ENCODE results near the gene PMPCA. TPM values are rescaled to one million over a fixed set of nuclear protein-coding genes. Genes with fewer than 3 reads are reported as not detected.
"Not testable (repeated sequence)": the region's sequence is repeated elsewhere in the genome, so short reads cannot be mapped to it uniquely, and the experiment has no call there.

Gene PMPCA
- total and polyA plus RNA-seq, 11 donors: 61.5 to 81.8 (median 73.6) TPM

DNA sequence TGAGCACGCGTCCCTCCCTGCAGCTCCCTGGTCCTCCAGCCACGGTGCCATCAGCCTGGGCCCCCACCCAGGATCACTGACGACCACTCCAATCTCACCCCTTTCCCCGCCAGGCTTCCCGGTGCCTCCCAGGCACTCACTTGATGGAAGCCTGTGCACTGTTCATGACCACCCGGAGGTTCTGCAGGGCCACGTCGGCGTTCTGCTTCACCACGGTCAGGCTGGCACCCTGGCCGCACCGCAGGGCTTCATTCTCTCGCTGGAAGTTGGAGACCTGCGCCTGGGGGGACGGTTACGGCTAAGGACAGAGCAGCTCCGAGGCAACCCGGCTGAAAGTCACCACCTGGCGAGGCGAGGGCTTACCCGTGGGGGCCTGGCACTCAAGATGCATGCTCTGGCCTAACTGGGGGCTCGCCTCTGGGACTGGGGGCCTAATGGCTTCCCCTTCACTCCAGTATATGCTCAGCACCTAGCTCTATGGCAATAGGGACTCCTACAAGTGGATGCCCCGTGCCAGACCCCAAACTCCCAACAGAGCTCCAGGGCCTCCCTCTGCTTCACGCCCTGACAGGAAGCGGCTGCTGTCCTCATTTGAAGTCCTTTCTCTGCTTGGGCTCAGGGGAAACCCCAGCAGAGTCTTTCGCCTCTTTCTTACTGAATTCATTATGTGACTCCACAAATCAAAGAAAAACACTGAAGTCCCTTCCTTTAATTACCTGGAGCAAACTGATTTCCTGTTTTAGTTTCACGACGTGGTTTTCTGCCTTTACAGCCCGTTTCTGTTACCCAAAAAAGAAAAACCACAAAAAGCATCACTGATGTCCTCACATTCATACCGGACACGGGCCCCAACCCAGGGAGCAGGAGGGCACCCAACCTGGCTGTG, 6.3 kb upstream of the PMPCA start:
- intact Hi-C loops (cut with DNase I): loop anchor here in 5 of 10 donors (5.0 to 10.0 kb wide), 4 partner anchors 33 to 92 kb away; partner anchors contain the start of gene INPP5E (in 1 of the 5)
- H3K27ac ChIP-seq: peak overlapping the region in 1 of 12 donors; percentile 28
- ATAC-seq (no peak), DNase-seq (no peak)
- TF ChIP-seq POLR2A (IDR thresholded peaks at IDR 0.05): no peak
- TF ChIP-seq, protein P1, sequence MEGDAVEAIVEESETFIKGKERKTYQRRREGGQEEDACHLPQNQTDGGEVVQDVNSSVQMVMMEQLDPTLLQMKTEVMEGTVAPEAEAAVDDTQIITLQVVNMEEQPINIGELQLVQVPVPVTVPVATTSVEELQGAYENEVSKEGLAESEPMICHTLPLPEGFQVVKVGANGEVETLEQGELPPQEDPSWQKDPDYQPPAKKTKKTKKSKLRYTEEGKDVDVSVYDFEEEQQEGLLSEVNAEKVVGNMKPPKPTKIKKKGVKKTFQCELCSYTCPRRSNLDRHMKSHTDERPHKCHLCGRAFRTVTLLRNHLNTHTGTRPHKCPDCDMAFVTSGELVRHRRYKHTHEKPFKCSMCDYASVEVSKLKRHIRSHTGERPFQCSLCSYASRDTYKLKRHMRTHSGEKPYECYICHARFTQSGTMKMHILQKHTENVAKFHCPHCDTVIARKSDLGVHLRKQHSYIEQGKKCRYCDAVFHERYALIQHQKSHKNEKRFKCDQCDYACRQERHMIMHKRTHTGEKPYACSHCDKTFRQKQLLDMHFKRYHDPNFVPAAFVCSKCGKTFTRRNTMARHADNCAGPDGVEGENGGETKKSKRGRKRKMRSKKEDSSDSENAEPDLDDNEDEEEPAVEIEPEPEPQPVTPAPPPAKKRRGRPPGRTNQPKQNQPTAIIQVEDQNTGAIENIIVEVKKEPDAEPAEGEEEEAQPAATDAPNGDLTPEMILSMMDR (IDR thresholded peaks at IDR 0.05): no peak
- no peak overlapping the region for H3K4me3 ChIP-seq
- 86 to 90% (median 90%) methylated on average over 32 of the region's 32 CpGs for WGBS, 4 donors
- peaks cover 0 to 36% (median 12%) of the 10 kb centered on the region in 12 donors for H3K4me1 ChIP-seq
- no peaks in the 10 kb centered on the region for H3K27me3 ChIP-seq
- no peaks in the 10 kb centered on the region for H3K9me3 ChIP-seq
- H3K36me3 ChIP-seq: peaks cover 0 to 58% (median 51%) of the 10 kb centered on the region in 9 donors

DNA sequence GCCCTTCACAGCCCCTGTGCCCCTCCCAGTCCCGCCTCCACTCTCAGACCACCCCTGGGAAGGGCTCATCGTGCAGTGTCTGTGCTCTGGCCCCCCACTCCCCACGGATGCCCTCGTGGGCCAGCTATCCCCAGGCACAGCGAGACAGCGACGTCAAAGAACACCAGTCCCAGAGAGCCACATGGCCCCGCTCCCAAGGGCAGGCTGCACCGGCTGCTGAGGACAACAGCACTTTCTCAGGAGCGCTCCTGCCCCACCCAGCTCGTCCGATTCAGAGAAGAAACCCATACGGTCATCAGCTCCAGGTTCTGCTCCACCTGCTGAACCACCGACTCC, 5.7 kb upstream of the PMPCA start:
- DNase-seq: no peak
- H3K36me3 ChIP-seq: peaks cover 0 to 58% (median 51%) of the 10 kb centered on the region in 9 donors
- H3K4me3 ChIP-seq: no peak overlapping the region
- intact Hi-C loops (cut with DNase I): loop anchor here in 5 of 10 donors (5.0 to 10.0 kb wide), 4 partner anchors 33 to 92 kb away; partner anchors contain the start of gene INPP5E (in 1 of the 5)
- no peaks in the 10 kb centered on the region for H3K9me3 ChIP-seq
- no peak for TF ChIP-seq POLR2A (IDR thresholded peaks at IDR 0.05)
- TF ChIP-seq, protein P1 (IDR thresholded peaks at IDR 0.05): no peak
- peaks cover 0 to 38% (median 14%) of the 10 kb centered on the region in 12 donors for H3K4me1 ChIP-seq
- 87 to 93% (median 91%) methylated on average over 14 of the region's 14 CpGs for WGBS, 4 donors
- no peaks in the 10 kb centered on the region for H3K27me3 ChIP-seq
- no peak for ATAC-seq
- H3K27ac ChIP-seq: peak overlapping the region in 1 of 12 donors; percentile 20

DNA sequence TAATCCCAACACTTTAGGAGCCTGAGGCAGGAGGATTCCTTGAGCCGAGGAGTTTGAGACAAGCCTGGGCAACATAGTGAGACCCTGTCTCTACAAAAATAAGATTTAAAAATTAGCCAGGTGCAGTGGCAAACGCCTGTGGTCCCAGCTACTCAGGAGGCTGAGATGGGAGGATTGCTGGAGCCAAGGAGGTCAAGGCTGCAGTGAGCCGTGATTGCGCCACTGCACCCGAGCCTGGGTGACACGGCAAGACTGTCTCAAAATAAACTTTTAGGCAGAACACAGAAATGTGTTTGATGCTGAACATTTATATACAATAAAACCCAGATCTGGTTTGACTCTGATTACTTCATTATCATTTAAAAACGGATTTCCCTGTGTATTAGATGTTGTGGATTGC, 5.0 kb upstream of the PMPCA start:
- TF ChIP-seq, protein P1 (IDR thresholded peaks at IDR 0.05): no peak
- TF ChIP-seq POLR2A (IDR thresholded peaks at IDR 0.05): no peak
- H3K36me3 ChIP-seq: peaks cover 0 to 58% (median 51%) of the 10 kb centered on the region in 9 donors
- H3K4me3 ChIP-seq: no peak overlapping the region
- H3K27me3 ChIP-seq: no peaks in the 10 kb centered on the region
- ATAC-seq (no peak), DNase-seq (no peak)
- WGBS, 4 donors: 85 to 89% (median 87%) methylated on average over 7 of the region's 7 CpGs
- intact Hi-C loops (cut with DNase I): loop anchor here in 1 of 10 donors (10.0 kb wide), 1 partner anchor 71 kb away; no protein-coding TSS in a partner anchor
- peaks cover 0 to 37% (median 13%) of the 10 kb centered on the region in 12 donors for H3K4me1 ChIP-seq
- H3K27ac ChIP-seq: no peak overlapping the region
- H3K9me3 ChIP-seq: no peaks in the 10 kb centered on the region

DNA sequence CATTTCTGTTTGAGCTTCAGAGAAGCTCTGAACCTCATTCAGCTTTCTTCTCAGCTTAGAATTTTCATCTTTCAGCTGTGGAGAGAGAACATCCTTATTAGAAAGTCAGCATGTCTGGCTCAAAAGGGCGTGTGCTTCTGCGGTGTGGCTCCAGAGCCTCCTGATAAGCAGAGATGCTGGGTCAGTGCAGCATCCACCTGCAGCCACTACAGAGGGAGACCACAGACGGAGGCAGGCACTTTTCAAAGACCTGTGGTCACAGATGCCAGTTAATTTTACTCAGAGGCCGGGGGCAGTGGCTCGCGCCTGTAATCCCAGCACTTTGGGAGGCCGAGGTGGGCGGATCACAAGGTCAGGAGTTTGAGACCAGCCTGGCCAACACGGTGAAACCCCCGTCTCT, 4.6 kb upstream of the PMPCA start:
- not testable (repeated sequence) for H3K4me3 ChIP-seq, ATAC-seq, H3K27ac ChIP-seq, H3K27me3 ChIP-seq, DNase-seq, H3K9me3 ChIP-seq
- peaks cover 0 to 58% (median 51%) of the 10 kb centered on the region in 9 donors for H3K36me3 ChIP-seq
- peaks cover 0 to 34% (median 11%) of the 10 kb centered on the region in 12 donors for H3K4me1 ChIP-seq
- intact Hi-C loops (cut with DNase I): loop anchor here in 1 of 10 donors (10.0 kb wide), 1 partner anchor 71 kb away; no protein-coding TSS in a partner anchor
- WGBS, 4 donors: 85 to 94% (median 91%) methylated on average over 10 of the region's 10 CpGs

DNA sequence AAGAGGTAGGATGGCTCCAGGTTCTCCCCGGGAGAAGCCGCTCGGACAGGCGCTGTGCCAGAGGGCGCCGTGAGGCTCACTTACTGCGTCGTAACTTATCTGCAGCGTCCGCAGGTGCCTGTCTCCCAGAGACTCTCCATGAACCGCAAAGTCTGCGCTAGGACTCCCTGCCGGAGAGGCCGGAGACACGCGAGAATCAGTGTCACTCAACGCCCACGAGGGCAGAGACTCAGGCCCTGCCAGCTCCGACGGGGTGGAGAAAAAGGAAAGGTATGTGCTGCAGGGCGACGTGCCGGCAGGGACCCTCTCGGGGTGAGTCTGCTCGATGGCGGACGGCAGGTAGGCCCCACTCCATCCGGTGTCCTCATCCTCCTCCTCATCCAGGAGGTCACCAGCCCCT, 3.4 kb upstream of the PMPCA start:
- Histone ChIP-seq H3K4me1 (peaks cover 2 to 45% (median 22%) of the 10 kb centered on the region in 12 donors), H3K36me3 (peaks cover 0 to 53% (median 50%) of the 10 kb centered on the region in 9 donors)
- H3K4me3 ChIP-seq, DNase-seq, H3K27ac ChIP-seq, H3K27me3 ChIP-seq, H3K9me3 ChIP-seq, ATAC-seq: not testable (repeated sequence)
- 92 to 94% (median 93%) methylated on average over 28 of the region's 28 CpGs for WGBS, 4 donors
- intact Hi-C loops (cut with DNase I): loop anchor here in 1 of 10 donors (10.0 kb wide), 1 partner anchor 72 kb away; no protein-coding TSS in a partner anchor
